OCI-LY1 (cell line): ENCODE data around the gene RMND5A.

Experiments
- CTCF ChIP-seq: fragments of 200-600 bp; sonication (generic), shearing (Covaris generic); IDR thresholded peaks from 2 replicates; pipeline ENCODE4 v1.5.1; 2017; ENCODE audit warnings: mild to moderate bottlenecking, antibody characterized with exemption, low read length, moderate library complexity, mixed read lengths
- EZH2 ChIP-seq: fragments of 200-600 bp; sonication (generic), shearing (Covaris generic); IDR thresholded peaks from 2 replicates; pipeline ENCODE4 v1.8.0; 2017; ENCODE audit warnings: borderline replicate concordance, mixed run types, mild to moderate bottlenecking, antibody characterized with exemption, low read length, moderate library complexity, mixed read lengths

- TF ChIP-seq CTCF, result no peak
- no peak for TF ChIP-seq EZH2
Observed at GRCh38 chr2:86790134-86790675, 70.1 kb downstream of the RMND5A start.
